DND-41 (cell line): ENCODE data around the gene FDXR.

Experiments
- EZH2 ChIP-seq: IDR thresholded peaks from 3 replicates; pipeline ENCODE4 v1.6.1; 2012; ENCODE audit warnings: borderline replicate concordance, low read depth, mild to moderate bottlenecking, moderate library complexity, low read length, inconsistent platforms; ENCODE audit not compliant: severe bottlenecking
- TF ChIP-seq, protein P1 (sequence below): IDR thresholded peaks from 2 replicates; pipeline ENCODE4 v1.5.1; 2012; ENCODE audit warnings: borderline replicate concordance, low read length, moderate library complexity, mild to moderate bottlenecking; ENCODE audit not compliant: poor library complexity, severe bottlenecking; ENCODE audit errors: extremely low read depth

DNA sequence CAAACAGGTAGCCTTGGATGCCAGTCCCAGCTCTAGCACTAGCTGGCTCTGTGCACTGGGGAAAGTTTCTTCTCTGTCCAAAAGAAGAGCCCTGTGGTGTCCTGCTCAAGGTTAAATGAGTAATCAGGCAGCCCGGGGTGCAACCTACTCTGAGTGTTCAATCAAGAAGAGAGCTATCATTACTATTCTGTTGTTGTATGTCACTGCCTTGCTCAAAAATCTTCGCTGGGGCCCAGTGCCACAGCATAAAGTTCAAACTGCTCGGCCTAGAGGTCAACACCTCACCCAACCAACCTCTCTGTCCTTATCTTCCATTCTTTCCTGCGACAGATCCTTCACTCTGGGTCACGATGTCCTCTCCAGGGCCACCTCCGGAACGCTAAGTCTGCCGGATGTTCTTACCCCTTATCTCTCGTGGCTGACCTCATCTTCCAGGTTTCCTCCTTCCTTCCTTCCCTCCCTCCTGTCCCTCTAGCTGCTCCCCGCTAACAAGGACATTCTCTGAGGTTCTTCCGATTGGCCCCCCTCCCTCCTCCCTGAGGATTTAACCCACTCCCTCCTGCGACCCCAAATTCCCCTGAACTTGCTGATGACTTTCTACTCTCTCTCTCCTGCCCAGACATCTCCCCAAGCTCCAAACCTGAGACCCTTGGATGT, 4.4 kb downstream of the FDXR start:
- TF ChIP-seq, protein P1, sequence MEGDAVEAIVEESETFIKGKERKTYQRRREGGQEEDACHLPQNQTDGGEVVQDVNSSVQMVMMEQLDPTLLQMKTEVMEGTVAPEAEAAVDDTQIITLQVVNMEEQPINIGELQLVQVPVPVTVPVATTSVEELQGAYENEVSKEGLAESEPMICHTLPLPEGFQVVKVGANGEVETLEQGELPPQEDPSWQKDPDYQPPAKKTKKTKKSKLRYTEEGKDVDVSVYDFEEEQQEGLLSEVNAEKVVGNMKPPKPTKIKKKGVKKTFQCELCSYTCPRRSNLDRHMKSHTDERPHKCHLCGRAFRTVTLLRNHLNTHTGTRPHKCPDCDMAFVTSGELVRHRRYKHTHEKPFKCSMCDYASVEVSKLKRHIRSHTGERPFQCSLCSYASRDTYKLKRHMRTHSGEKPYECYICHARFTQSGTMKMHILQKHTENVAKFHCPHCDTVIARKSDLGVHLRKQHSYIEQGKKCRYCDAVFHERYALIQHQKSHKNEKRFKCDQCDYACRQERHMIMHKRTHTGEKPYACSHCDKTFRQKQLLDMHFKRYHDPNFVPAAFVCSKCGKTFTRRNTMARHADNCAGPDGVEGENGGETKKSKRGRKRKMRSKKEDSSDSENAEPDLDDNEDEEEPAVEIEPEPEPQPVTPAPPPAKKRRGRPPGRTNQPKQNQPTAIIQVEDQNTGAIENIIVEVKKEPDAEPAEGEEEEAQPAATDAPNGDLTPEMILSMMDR, result no peak
- TF ChIP-seq EZH2, result no peak
